Hepatocyte (in vitro differentiated cells): Measurements from ENCODE around the gene HINFP. TPM values are rescaled to one million over a fixed set of nuclear protein-coding genes. Genes with fewer than 3 reads are reported as not detected.

ENCODE experiments used
- DNase-seq: peaks from one replicate; pipeline ENCODE4 v3.0.0-alpha.2; 2016; ENCODE audit warnings: low spot score
- H2AFZ ChIP-seq: fragments of 200-600 bp; sonication (generic); 2 replicates; pipeline ENCODE4 v1.6.0; 2016; ENCODE audit warnings: antibody characterized with exemption, mild to moderate bottlenecking
- H3K27ac ChIP-seq: fragments of 200-600 bp; sonication (generic); 2 replicates; pipeline ENCODE4 v1.5.1; 2016; ENCODE audit warnings: mild to moderate bottlenecking
- H3K27me3 ChIP-seq: fragments of 200-600 bp; sonication (generic); 2 replicates; pipeline ENCODE4 v1.6.1; 2016
- H3K36me3 ChIP-seq: fragments of 200-600 bp; sonication (generic); replicated peaks from 2 replicates; pipeline ENCODE4 v1.5.1; 2016; ENCODE audit warnings: low read depth; ENCODE audit not compliant: insufficient read depth
- H3K4me1 ChIP-seq: fragments of 200-600 bp; sonication (generic); 2 replicates; pipeline ENCODE4 v1.5.1; 2016; ENCODE audit warnings: mild to moderate bottlenecking, moderate library complexity; ENCODE audit not compliant: insufficient read depth
- H3K4me2 ChIP-seq: fragments of 200-600 bp; sonication (generic); 2 replicates; pipeline ENCODE4 v1.6.0; 2016
- H3K4me3 ChIP-seq: fragments of 200-600 bp; sonication (generic); 2 replicates; pipeline ENCODE4 v1.5.1; 2016; ENCODE audit warnings: mild to moderate bottlenecking
- H3K79me2 ChIP-seq: fragments of 200-600 bp; sonication (generic); 2 replicates; pipeline ENCODE4 v1.6.0; 2017; ENCODE audit warnings: mild to moderate bottlenecking
- H3K9me2 ChIP-seq: fragments of 200-600 bp; sonication (generic); replicated peaks from 2 replicates; pipeline ENCODE4 v1.6.0; 2017; ENCODE audit warnings: mild to moderate bottlenecking; ENCODE audit not compliant: insufficient read depth
- H3K9me3 ChIP-seq: fragments of 200-600 bp; sonication (generic); 2 replicates; pipeline ENCODE4 v1.5.1; 2016; ENCODE audit warnings: low read depth, mild to moderate bottlenecking
- H4K20me1 ChIP-seq: fragments of 200-600 bp; sonication (generic); 2 replicates; pipeline ENCODE4 v1.6.0; 2016; ENCODE audit warnings: mild to moderate bottlenecking; ENCODE audit not compliant: insufficient read depth, poor library complexity, severe bottlenecking
- EZH2 ChIP-seq: fragments of 200-600 bp; sonication (generic); IDR thresholded peaks from 2 replicates; pipeline ENCODE4 v1.6.1; 2016; ENCODE audit warnings: antibody characterized with exemption, mild to moderate bottlenecking, borderline replicate concordance
- EZH2phosphoT487 ChIP-seq: fragments of 200-600 bp; sonication (generic); IDR thresholded peaks from one replicate; pipeline ENCODE4 v1.6.1; 2018; ENCODE audit warnings: antibody characterized with exemption, mild to moderate bottlenecking, low read depth, moderate library complexity; ENCODE audit not compliant: unreplicated experiment, severe bottlenecking
- WGBS: methylation state at CpG from one replicate; pipeline ENCODE4 v1.1.6; 2016; ENCODE audit warnings: low lambda C conversion rate; ENCODE audit errors: missing lambda C conversion rate; 5-methylcytosine and 5-hydroxymethylcytosine counted together
- polyA plus RNA-seq: library from polyadenylated mRNA; unstranded; fragments of >200 nt; fragmentation: Nextera tagmentation; extraction: Ambion mirVana; gene quantifications from 2 replicates; pipeline ENCODE4 v1.2.1, GENCODE V29; 2016
- total RNA-seq: library from RNA; depleted of rRNA; stranded (reverse); fragments of >200 nt; gene quantifications from 2 replicates; pipeline ENCODE4 v1.2.3, GENCODE V29; 2014
- TF ChIP-seq, protein P1 (sequence below): fragments of 200-600 bp; sonication (generic); IDR thresholded peaks from 2 replicates; pipeline ENCODE4 v1.5.1; 2016; ENCODE audit warnings: antibody characterized with exemption, mild to moderate bottlenecking; ENCODE audit not compliant: poor library complexity

HINFP gene
- total and polyA plus RNA-seq, 2 experiments from 2014 or later = 19.8 to 25.3 TPM

DNA sequence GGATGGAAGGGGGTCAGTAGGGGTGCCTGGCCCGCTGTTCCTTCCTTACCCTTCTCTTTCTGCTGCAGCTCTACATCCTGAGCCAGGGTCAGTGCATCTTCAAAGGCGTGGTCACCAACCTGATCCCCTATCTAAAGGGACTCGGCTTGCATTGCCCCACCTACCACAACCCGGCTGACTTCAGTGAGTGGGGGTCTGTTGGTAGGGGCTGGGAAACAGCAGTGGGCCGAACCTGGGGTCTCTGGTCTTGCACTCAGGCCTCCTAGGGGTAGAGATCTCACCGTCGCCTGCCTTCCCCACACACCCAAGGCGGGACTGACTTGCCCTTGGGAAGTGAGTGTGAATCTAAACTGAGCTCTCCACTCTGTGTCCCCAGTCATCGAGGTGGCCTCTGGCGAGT lies 35.1 kb downstream of the HINFP start:
- Histone ChIP-seq H3K4me2 (no peak overlapping the region), H3K9me2 (no peaks in the 10 kb centered on the region), H3K27ac (no peak overlapping the region), H2AFZ (no peak overlapping the region), H3K27me3 (no peaks in the 10 kb centered on the region), H3K4me3 (no peak overlapping the region), H3K36me3 (no peaks in the 10 kb centered on the region), H4K20me1 (no peaks in the 10 kb centered on the region), H3K4me1 (no peaks in the 10 kb centered on the region), H3K9me3 (no peaks in the 10 kb centered on the region), H3K79me2 (no peaks in the 10 kb centered on the region)
- DNase-seq = no peak
- TF ChIP-seq EZH2 (no peak), EZH2phosphoT487 (no peak)
- TF ChIP-seq, protein P1, sequence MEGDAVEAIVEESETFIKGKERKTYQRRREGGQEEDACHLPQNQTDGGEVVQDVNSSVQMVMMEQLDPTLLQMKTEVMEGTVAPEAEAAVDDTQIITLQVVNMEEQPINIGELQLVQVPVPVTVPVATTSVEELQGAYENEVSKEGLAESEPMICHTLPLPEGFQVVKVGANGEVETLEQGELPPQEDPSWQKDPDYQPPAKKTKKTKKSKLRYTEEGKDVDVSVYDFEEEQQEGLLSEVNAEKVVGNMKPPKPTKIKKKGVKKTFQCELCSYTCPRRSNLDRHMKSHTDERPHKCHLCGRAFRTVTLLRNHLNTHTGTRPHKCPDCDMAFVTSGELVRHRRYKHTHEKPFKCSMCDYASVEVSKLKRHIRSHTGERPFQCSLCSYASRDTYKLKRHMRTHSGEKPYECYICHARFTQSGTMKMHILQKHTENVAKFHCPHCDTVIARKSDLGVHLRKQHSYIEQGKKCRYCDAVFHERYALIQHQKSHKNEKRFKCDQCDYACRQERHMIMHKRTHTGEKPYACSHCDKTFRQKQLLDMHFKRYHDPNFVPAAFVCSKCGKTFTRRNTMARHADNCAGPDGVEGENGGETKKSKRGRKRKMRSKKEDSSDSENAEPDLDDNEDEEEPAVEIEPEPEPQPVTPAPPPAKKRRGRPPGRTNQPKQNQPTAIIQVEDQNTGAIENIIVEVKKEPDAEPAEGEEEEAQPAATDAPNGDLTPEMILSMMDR = no peak
- 89% methylated on average over 10 of the region's 10 CpGs for WGBS

DNA sequence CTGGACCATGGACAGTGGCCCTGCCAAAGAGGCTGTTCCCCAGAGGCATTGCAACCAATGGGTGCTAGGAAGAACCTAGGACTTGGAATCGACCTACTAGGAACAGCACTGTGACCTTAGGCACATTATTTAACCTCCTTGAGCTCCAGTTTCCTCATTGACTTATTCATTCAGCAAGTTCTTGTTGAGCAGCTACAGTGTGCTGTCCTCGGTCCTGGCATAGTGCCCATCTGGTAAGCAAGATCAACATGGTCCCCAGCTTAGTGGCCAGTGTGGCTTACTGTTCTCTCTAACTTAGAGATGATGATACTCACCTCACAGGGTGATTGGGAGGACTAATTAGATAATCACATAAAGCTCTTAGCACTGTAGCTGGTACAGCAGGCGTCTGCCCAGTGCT lies 35.7 kb downstream of the HINFP start:
- no peaks in the 10 kb centered on the region for H3K9me2 ChIP-seq
- H2AFZ ChIP-seq = no peak overlapping the region
- H3K36me3 ChIP-seq = no peaks in the 10 kb centered on the region
- H4K20me1 ChIP-seq = no peaks in the 10 kb centered on the region
- no peak overlapping the region for H3K4me2 ChIP-seq
- H3K4me1 ChIP-seq = no peaks in the 10 kb centered on the region
- no peaks in the 10 kb centered on the region for H3K27me3 ChIP-seq
- H3K4me3 ChIP-seq = no peak overlapping the region
- H3K27ac ChIP-seq = no peak overlapping the region
- no peaks in the 10 kb centered on the region for H3K79me2 ChIP-seq
- DNase-seq = no peak
- TF ChIP-seq EZH2 (no peak), EZH2phosphoT487 (no peak)
- TF ChIP-seq, protein P1 = no peak
- no peaks in the 10 kb centered on the region for H3K9me3 ChIP-seq
- WGBS = 67% methylated on average over 3 of the region's 3 CpGs

DNA sequence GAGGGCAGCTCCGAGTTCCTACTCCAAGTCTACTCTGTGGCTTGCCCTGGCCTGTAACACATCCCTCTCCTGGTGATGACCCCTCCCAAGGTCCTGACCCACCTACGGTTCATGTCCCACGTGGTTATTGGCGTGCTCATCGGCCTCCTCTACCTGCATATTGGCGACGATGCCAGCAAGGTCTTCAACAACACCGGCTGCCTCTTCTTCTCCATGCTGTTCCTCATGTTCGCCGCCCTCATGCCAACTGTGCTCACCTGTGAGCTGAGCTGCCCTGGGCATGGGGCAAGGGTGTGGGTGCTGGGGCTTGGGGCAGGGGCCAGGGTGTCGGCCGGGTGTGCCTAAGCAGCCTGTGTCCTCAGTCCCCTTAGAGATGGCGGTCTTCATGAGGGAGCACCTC lies 37.1 kb downstream of the HINFP start:
- Histone ChIP-seq H3K36me3 (no peaks in the 10 kb centered on the region), H3K9me3 (no peaks in the 10 kb centered on the region), H3K9me2 (no peaks in the 10 kb centered on the region), H3K27ac (no peak overlapping the region), H3K4me3 (no peak overlapping the region), H3K79me2 (no peaks in the 10 kb centered on the region), H2AFZ (no peak overlapping the region), H3K4me1 (no peaks in the 10 kb centered on the region), H4K20me1 (no peaks in the 10 kb centered on the region), H3K4me2 (no peak overlapping the region), H3K27me3 (no peaks in the 10 kb centered on the region)
- 96% methylated on average over 12 of the region's 13 CpGs for WGBS
- TF ChIP-seq EZH2phosphoT487 (no peak), EZH2 (no peak)
- TF ChIP-seq, protein P1 = no peak
- DNase-seq = no peak

DNA sequence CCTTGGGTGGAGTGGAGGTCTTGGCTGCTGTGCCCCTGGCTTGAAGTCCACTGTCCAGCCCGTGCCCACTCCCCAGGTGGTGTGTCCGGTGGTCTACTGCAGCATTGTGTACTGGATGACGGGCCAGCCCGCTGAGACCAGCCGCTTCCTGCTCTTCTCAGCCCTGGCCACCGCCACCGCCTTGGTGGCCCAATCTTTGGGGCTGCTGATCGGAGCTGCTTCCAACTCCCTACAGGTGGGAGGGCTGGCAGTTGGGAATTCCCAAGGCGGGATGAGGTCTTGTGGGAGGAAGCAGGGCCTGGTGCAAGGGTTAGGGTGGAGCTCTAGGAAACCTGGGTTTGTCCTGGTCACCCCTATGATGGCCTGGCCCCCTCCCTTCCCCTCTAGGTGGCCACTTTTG lies 38.8 kb downstream of the HINFP start:
- H3K9me2 ChIP-seq = no peaks in the 10 kb centered on the region

More for the DNA sequence above, 38.8 kb downstream of the HINFP start:
- H3K79me2 ChIP-seq = no peaks in the 10 kb centered on the region
- no peak overlapping the region for H3K4me3 ChIP-seq
- H3K4me2 ChIP-seq = no peak overlapping the region
- no peak overlapping the region for H2AFZ ChIP-seq
- no peak overlapping the region for H3K27ac ChIP-seq
- no peaks in the 10 kb centered on the region for H3K9me3 ChIP-seq
- DNase-seq = no peak
- H3K4me1 ChIP-seq = no peaks in the 10 kb centered on the region
- 94% methylated on average over 9 of the region's 9 CpGs for WGBS
- H4K20me1 ChIP-seq = no peaks in the 10 kb centered on the region
- H3K27me3 ChIP-seq = no peaks in the 10 kb centered on the region
- TF ChIP-seq EZH2phosphoT487 = no peak
- TF ChIP-seq, protein P1 = no peak
- TF ChIP-seq EZH2 = no peak
- H3K36me3 ChIP-seq = no peaks in the 10 kb centered on the region
